WTC11 (cell line): Measurements from ENCODE around the gene PPP2R2C. TPM values are rescaled to one million over a fixed set of nuclear protein-coding genes. Genes with fewer than 3 reads are reported as not detected.

Experiments used
- ATAC-seq: fragments of 200-7000 bp; cut with Tn5 transposase; 2 replicates; pipeline ENCODE4 v1.10.0; 2021; ENCODE audit warnings: mild to moderate bottlenecking, moderate library complexity
- CTCF ChIA-PET: fragments of 300-600 bp; sonication (Branson Sonifier 250); formaldehyde crosslinking; loops from one replicate; lab custom pipeline; 2021; ENCODE audit warnings: antibody characterized with exemption; lab: Charles Lee
- POLR2A ChIA-PET: fragments of 350-600 bp; sonication (Branson Sonifier 250); formaldehyde crosslinking; loops from one replicate; lab custom pipeline; 2021; ENCODE audit warnings: antibody characterized with exemption; lab: Charles Lee
- DNase-seq: peaks from one replicate; pipeline ENCODE4 v3.0.0; 2021; ENCODE audit warnings: low spot score
- H3K27ac Mint-ChIP-seq: 2 replicates; pipeline ENCODE4 v1.8.0; 2021; ENCODE audit warnings: mixed read lengths
- H3K27me3 Mint-ChIP-seq: 2 replicates; pipeline ENCODE4 v1.8.0; 2021; ENCODE audit warnings: low read depth, mild to moderate bottlenecking, moderate library complexity, mixed read lengths
- H3K36me3 Mint-ChIP-seq: 2 replicates; pipeline ENCODE4 v1.8.0; 2021; ENCODE audit warnings: mixed read lengths
- H3K4me1 Mint-ChIP-seq: 2 replicates; pipeline ENCODE4 v1.8.0; 2022; ENCODE audit warnings: mixed read lengths
- H3K4me3 Mint-ChIP-seq: 2 replicates; pipeline ENCODE4 v1.8.0; 2021; ENCODE audit warnings: mild to moderate bottlenecking, moderate library complexity, mixed read lengths
- H3K9me3 Mint-ChIP-seq: 2 replicates; pipeline ENCODE4 v1.8.0; 2021; ENCODE audit warnings: mixed read lengths
- AR ChIP-seq: fragments of 250-450 bp; sonication (Bioruptor Pico); IDR thresholded peaks from 2 replicates; pipeline ENCODE4 v1.9.0; 2021; ENCODE audit warnings: mild to moderate bottlenecking
- ATF6 ChIP-seq: sonication (generic); formaldehyde crosslinking; IDR thresholded peaks from 2 replicates; pipeline ENCODE4 v1.8.1; 2023; ENCODE audit warnings: mild to moderate bottlenecking, missing genetic modification reagents
- CTCF ChIP-seq: fragments of 200-600 bp; IDR thresholded peaks from 2 replicates; pipeline ENCODE4 v1.8.0; 2022; ENCODE audit warnings: antibody characterized with exemption
- E2F4 ChIP-seq: sonication (generic); formaldehyde crosslinking; IDR thresholded peaks from 2 replicates; pipeline ENCODE4 v1.8.1; 2022; ENCODE audit warnings: low read depth, mild to moderate bottlenecking, moderate library complexity, missing genetic modification reagents, borderline replicate concordance
- EMX1 ChIP-seq: fragments of 250-450 bp; sonication (Bioruptor Pico); IDR thresholded peaks from 2 replicates; pipeline ENCODE4 v1.8.0; 2021; ENCODE audit warnings: mild to moderate bottlenecking
- ERG ChIP-seq: fragments of 250-450 bp; sonication (Bioruptor Pico); IDR thresholded peaks from 2 replicates; pipeline ENCODE4 v1.8.0; 2021; ENCODE audit warnings: mild to moderate bottlenecking
- NR1H2 ChIP-seq: sonication (generic); formaldehyde crosslinking; IDR thresholded peaks from 2 replicates; pipeline ENCODE4 v1.9.0; 2021; ENCODE audit warnings: mild to moderate bottlenecking, moderate library complexity, missing genetic modification reagents
- PREB ChIP-seq: sonication (generic); formaldehyde crosslinking; IDR thresholded peaks from 2 replicates; pipeline ENCODE4 v1.8.1; 2022; ENCODE audit warnings: mild to moderate bottlenecking, missing genetic modification reagents, moderate library complexity, borderline replicate concordance
- SMAD3 ChIP-seq: sonication (generic); formaldehyde crosslinking; IDR thresholded peaks from 2 replicates; pipeline ENCODE4 v1.8.0; 2022; ENCODE audit warnings: missing genetic modification reagents, mild to moderate bottlenecking, borderline replicate concordance
- ZNF219 ChIP-seq: sonication (generic); formaldehyde crosslinking; IDR thresholded peaks from 2 replicates; pipeline ENCODE4 v1.8.0; 2023; ENCODE audit warnings: missing genetic modification reagents, mild to moderate bottlenecking, borderline replicate concordance
- ZNF425 ChIP-seq: fragments of 250-450 bp; sonication (Bioruptor Pico); conservative IDR thresholded peaks from 2 replicates; pipeline ENCODE4 v1.9.0; 2021; ENCODE audit warnings: mild to moderate bottlenecking
- ZNF512 ChIP-seq: sonication (generic); formaldehyde crosslinking; IDR thresholded peaks from 2 replicates; pipeline ENCODE4 v1.8.1; 2022; ENCODE audit warnings: missing genetic modification reagents, borderline replicate concordance
- ZNF532 ChIP-seq: fragments of 250-450 bp; sonication (Bioruptor Pico); IDR thresholded peaks from 2 replicates; pipeline ENCODE4 v1.9.0; 2021; ENCODE audit warnings: mild to moderate bottlenecking, borderline replicate concordance
- total RNA-seq: library from RNA; stranded (reverse); gene quantifications from 3 replicates; pipeline ENCODE4 v1.2.3, GENCODE V29; 2021

The PPP2R2C gene
- total RNA-seq, 1 experiment from 2014 or later = 11.5 TPM

GRCh38 chr4:6307891-6308290, 164.5 kb downstream of the PPP2R2C start:
- TF ChIP-seq ZNF219 (CRISPR knock-in tag) (no peak), CTCF (no peak), SMAD3 (CRISPR knock-in tag) (no peak), E2F4 (CRISPR knock-in tag) (no peak), PREB (CRISPR knock-in tag) (no peak), AR (CRISPR knock-in tag) (no peak), ATF6 (CRISPR knock-in tag) (no peak), ZNF425 (CRISPR knock-in tag) (no peak), EMX1 (CRISPR knock-in tag) (no peak), ZNF512 (no peak), NR1H2 (CRISPR knock-in tag) (no peak), ERG (CRISPR knock-in tag) (no peak), ZNF532 (CRISPR knock-in tag) (no peak)
- ChIA-PET CTCF (interaction anchor here (0.6 to 2.9 kb wide), 11 partner anchors 10 to 373 kb away, joined by 4 to 38 read pairs (median 6); partner anchors contain the start of genes JAKMIP1, MAN2B2 and WFS1), POLR2A (no interaction called here)
- H3K27me3 Mint-ChIP-seq = peaks cover 31% of the 10 kb centered on the region
- H3K9me3 Mint-ChIP-seq = peaks cover 6% of the 10 kb centered on the region
- H3K27ac Mint-ChIP-seq = no peak overlapping the region
- DNase-seq = no peak
- ATAC-seq = no peak
- H3K4me1 Mint-ChIP-seq = no peaks in the 10 kb centered on the region; the same call in 1 of the 2 replicates
- H3K36me3 Mint-ChIP-seq = peaks cover 4% of the 10 kb centered on the region
- no peak overlapping the region for H3K4me3 Mint-ChIP-seq
